GM21423 (cell line): ENCODE data around the gene LSP1.
"Not testable (repeated sequence)": the region's sequence is repeated elsewhere in the genome, so short reads cannot be mapped to it uniquely, and the experiment has no call there.

Experiments
- ATAC-seq: cut with Tn5 transposase; IDR thresholded peaks from one replicate; pipeline ENCODE4 v1.9.1; 2021; ENCODE audit warnings: mild to moderate bottlenecking, moderate library complexity; ENCODE audit not compliant: unreplicated experiment

Gene LSP1

GRCh38 chr11:1852877-1853276, at the start of gene LSP1:
LSP1 (plus strand) TSS chr11:1853084; CDS start chr11:1853145, 61 bp downstream.
- peak; percentile 41 for ATAC-seq

- ATAC-seq = no peak
Measured at GRCh38 chr11:1803246-1803645, 49.6 kb upstream of the LSP1 start.

GRCh38 chr11:1803835-1804519, 48.9 kb upstream of the LSP1 start:
- not testable (repeated sequence) for ATAC-seq

GRCh38 chr11:1805525-1805924, 47.4 kb upstream of the LSP1 start:
- no peak for ATAC-seq

GRCh38 chr11:1807264-1807995, 45.5 kb upstream of the LSP1 start:
- ATAC-seq = no peak

- no peak for ATAC-seq
Measured at GRCh38 chr11:1810761-1811160, 42.1 kb upstream of the LSP1 start.

- ATAC-seq = no peak
Measured at GRCh38 chr11:1812274-1812673, 40.6 kb upstream of the LSP1 start.

GRCh38 chr11:1812801-1813200, 40.1 kb upstream of the LSP1 start:
- ATAC-seq = no peak

GRCh38 chr11:1813356-1813755, 39.5 kb upstream of the LSP1 start:
- ATAC-seq = not testable (repeated sequence)

- no peak for ATAC-seq
Measured at GRCh38 chr11:1814691-1815090, 38.2 kb upstream of the LSP1 start.

GRCh38 chr11:1815311-1815710, 37.6 kb upstream of the LSP1 start:
- ATAC-seq = no peak

- no peak for ATAC-seq
Measured at GRCh38 chr11:1815751-1816150, 37.1 kb upstream of the LSP1 start.

- ATAC-seq = no peak
Measured at GRCh38 chr11:1817000-1817399, 35.9 kb upstream of the LSP1 start.

GRCh38 chr11:1817511-1817910, 35.4 kb upstream of the LSP1 start:
- no peak for ATAC-seq

- ATAC-seq = no peak
Measured at GRCh38 chr11:1819074-1819473, 33.8 kb upstream of the LSP1 start.

- no peak for ATAC-seq
Measured at GRCh38 chr11:1820463-1821325, 32.2 kb upstream of the LSP1 start.

- ATAC-seq = no peak
Measured at GRCh38 chr11:1821562-1821961, 31.3 kb upstream of the LSP1 start.

GRCh38 chr11:1822648-1823375, 30.1 kb upstream of the LSP1 start:
- ATAC-seq = no peak

GRCh38 chr11:1823376-1824220, 29.3 kb upstream of the LSP1 start:
- no peak for ATAC-seq
